Kidney tubule cell (primary cell): ENCODE results near the gene SIAH2.

Source experiments
- DNase-seq: peaks from one replicate; pipeline ENCODE4 v3.0.0-alpha.2; 2018; ENCODE audit warnings: low spot score

Gene SIAH2

GRCh38 chr3:150733936-150734794 is 28.8 kb downstream of the SIAH2 start:
- no peak for DNase-seq

- DNase-seq, result no peak
Observed at GRCh38 chr3:150733373-150733935, 29.5 kb downstream of the SIAH2 start.

- DNase-seq, result no peak
Observed at GRCh38 chr3:150729682-150730360, 33.1 kb downstream of the SIAH2 start.

GRCh38 chr3:150727653-150728502 is 35.1 kb downstream of the SIAH2 start:
- no peak for DNase-seq

GRCh38 chr3:150725548-150725947 is 37.4 kb downstream of the SIAH2 start:
- DNase-seq, result no peak

GRCh38 chr3:150723946-150724345 is 39.0 kb downstream of the SIAH2 start:
- no peak for DNase-seq

- no peak for DNase-seq
Observed at GRCh38 chr3:150722267-150722666, 40.7 kb downstream of the SIAH2 start.

- DNase-seq, result peak; percentile 69
Observed at GRCh38 chr3:150721285-150722130, 41.5 kb downstream of the SIAH2 start.

- no peak for DNase-seq
Observed at GRCh38 chr3:150720444-150720843, 42.5 kb downstream of the SIAH2 start.

- no peak for DNase-seq
Observed at GRCh38 chr3:150710097-150710496, 52.9 kb downstream of the SIAH2 start.

GRCh38 chr3:150703756-150704344 is 59.1 kb downstream of the SIAH2 start, which contains the start of gene ERICH6:
Gene ERICH6 (minus strand): TSS chr3:150703920. CDS start chr3:150703898, 22 bp downstream.
- DNase-seq, result peak; percentile 96

- no peak for DNase-seq
Observed at GRCh38 chr3:150703299-150703755, 59.6 kb downstream of the SIAH2 start.

- peak; percentile 58 for DNase-seq
Observed at GRCh38 chr3:150699068-150699639, 63.8 kb downstream of the SIAH2 start.

GRCh38 chr3:150697646-150698045 is 65.3 kb downstream of the SIAH2 start:
- DNase-seq, result peak; percentile 78

- no peak for DNase-seq
Observed at GRCh38 chr3:150691414-150692040, 71.4 kb downstream of the SIAH2 start.
